NCI-H748 treated with DMSO at 0.1 percent for 48 hours (cell line): ENCODE results near the gene IL34.

Experiments used
- DNase-seq: peaks from one replicate; lab custom pipeline; 2025; lab: John Stamatoyannopoulos, UW

Gene IL34

DNA sequence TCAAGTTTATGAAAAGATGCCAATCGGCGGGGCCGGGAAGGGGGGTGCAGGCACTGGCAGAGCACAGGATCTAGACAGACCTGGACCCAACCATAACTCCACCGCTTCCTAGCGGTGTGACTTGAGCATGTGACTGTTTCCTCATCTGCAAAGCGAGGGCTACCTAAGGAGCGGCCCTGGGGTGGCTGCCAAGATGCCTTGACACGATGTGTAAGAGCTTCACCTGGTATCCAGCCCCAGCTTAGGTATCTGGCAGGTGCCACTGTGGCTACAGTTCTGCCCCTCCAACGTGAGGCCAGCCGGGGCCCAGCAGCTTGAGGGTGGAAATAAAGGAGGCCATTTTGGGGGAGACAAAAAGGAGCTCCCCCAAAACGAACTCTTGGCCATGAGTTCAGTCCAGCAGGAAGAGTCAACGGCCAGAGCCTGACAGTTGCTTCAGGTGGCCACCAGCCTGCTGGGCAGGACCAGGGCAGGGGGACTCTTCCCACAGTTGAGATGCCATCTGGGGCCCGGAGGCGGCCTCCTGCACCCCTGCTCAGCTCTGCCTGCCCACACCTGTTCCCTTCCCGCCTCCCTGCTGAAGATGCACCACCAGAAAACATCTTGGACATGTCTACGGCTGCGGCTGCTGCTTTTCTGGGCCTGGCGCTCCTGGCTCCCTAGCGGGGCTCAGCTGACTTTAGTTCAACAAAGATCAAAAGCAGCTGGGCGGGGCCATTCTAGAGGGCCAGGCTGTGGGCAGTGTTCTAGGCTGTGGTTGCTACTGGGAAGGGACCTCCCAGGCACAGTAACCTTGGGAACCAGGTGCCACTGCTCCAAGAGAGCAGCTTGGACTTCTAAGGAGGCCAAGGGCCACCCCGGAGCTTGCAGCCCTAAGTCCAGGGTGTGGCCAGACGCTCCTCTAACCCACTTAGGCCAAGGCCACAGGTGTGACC lies 42.9 kb downstream of the IL34 start:
- no peak for DNase-seq

DNA sequence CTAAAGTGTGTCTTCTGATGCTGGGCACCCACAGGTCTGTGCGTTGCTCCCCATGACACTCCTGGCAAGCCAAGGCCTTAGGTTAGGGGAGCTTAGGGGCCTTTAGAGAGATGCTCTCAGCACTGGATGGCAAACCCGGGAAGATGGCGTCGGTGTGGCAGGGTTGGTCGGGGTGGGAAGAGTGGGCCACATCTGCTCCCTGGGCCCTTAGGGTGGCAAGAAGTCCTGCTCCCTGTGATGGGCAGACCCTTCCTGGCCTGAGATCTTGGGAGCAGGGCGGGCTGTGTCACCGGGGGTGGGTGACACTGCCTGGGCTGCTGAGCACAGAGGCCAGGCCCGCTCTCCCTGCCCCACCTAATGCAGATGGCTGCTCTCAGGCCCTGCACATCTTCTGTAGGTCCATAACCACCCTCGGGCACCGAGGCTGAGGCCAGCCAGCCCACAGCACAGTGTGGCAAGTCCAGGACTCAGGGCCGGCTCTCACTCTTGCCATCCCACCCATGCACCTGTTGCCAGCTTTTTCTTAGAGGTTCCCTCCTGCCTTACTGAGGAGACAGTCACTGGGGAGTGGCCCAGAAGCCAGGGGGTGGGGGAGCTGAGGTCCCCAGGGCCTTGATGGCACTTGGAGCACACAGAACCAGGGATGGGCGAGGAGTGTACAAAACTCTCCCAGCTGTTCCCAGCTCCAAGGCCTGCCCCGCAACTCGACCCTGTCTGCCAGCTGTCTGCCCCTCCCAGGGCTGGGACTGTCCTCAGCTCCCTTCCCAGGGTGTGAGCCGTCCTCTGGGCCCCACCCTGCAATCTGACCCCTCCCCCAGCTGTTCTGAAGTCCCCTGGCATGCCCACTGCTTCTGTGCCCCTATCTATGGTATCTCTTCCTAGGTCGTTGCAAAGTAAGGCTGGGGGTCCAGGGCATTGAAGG lies 43.9 kb downstream of the IL34 start:
- no peak for DNase-seq

DNA sequence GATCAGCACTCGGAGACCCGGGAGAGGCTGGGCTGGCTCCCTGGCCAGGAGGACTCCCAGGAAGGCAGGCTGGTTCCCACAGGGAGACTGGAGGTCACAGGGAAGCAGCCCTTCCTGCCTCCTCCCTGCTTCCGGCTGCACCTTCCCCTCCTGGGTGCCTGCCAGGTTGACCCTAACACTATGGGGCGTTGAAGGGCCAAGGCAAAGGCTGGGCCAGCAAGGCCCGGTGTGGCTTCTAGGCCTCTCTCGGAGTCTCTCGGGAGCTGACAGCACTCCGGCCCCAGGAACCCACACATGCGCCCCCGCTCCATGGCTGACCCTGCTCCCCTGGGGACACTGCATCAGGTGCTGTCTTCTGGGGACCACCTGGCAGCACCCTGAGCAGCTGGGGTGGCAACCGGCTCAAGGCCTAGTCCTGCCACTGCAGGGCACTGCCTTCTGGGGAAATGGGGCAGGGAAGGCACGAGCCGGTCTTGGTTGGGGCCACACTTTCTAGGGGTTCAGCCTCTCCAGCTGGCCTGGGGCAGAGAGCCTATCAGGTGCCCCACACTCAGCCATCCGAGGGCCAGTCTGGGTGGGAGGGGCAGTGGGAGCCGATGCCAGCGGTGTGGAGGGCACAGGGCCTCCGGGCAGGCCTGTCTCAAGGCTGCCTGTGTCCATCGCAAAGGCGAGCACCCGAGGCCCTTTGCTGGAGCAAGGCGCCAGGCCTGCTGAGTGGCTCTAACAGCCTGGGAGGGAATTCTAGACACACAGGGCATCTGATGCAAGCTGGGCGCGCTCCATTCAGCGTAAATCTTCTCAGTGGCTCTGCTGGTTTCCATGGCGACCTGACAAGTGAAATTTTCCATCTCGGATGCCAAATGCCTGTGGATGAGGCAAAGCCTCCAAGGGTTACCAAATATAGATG lies 45.1 kb downstream of the IL34 start:
- DNase-seq: no peak

DNA sequence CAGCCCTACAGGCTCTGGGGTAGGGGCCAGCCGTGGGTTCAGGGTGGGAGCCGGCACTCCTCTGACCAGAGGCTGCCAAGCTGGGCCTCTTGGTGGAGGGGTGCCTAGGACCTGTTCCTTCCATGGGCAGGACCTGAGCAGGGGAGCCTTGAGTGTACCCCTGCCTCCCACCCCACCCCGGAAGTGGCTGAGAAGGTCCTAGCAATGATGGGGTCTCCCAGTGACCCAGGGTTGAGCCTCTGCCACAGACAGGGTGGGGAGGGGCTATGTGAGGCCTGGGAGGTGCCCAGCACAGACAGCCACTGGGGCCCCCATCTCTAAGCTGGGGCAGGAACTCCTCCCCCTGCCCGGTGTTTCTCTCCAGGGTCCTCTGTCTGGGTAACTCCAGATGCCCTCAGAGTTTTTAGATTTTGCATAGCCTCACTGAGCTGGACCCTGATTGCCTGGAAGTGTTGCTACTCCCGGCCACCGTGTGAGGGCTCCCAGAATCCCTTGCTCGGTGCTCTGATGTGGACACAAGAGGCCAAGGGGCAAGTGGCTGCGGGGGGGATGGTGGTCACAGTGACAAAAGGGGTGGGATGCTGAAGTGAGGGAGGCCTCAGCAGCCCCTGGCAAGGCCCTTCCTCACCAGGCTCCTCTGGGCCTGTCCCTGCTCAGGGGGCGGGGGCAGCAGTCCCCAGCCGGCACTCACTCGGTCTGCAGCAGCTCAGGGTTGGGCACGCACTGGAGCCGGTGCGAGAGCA lies 45.9 kb downstream of the IL34 start:
- DNase-seq: no peak

- DNase-seq: no peak
Observed at GRCh38 chr16:70692873-70693671, 46.7 kb downstream of the IL34 start.

GRCh38 chr16:70694088-70694867 lies 47.9 kb downstream of the IL34 start:
- DNase-seq: no peak

DNA sequence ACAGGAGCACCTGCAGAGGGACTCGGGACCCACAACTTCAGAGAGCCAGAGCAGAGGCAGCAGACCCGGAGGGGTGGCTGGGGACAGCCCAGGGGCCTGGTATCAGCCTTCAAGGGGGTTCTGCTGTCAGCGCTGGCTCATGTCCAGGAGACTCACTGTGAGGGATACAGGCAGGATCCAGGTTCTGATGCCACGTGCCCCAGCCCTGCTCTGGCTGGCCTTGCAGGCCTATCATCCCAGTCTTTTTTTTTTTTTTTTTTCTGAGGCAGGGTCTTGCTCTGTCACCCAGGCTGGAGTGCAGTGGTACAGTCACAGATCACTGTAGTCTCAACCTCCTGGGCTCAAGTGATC lies 48.5 kb downstream of the IL34 start:
- DNase-seq: no peak

- DNase-seq: no peak
Observed at GRCh38 chr16:70695331-70696070, 49.1 kb downstream of the IL34 start.

- DNase-seq: no peak
Observed at GRCh38 chr16:70696355-70696754, 50.0 kb downstream of the IL34 start.

GRCh38 chr16:70696952-70697593 lies 50.7 kb downstream of the IL34 start:
- DNase-seq: no peak

DNA sequence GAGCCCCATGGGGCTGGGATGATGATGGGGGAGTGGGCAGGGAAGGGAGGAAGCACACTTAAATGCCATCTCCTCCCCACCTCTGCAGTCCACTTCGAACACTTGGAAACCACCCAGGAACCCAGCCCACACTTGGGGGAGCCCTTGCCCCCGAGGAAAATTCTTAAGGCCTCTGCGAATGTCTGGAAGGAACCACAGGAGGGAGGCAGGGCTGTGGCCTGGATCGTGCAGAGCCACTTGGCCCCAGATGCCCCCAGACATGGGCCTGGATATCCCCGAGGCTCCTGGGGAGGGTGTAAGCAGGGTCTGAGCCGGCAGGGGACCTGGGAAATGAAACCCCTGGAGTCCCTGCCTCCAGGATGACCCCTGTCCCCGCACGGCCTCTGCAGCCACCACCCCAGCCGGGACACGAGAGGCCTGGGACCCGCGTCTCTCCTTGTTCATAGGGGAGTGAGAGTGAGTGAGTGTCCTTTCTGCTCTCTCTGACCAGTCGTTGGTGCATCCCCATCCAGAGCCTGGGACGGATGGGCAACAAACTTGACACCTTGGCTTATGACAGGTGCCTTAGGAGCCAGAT lies 51.3 kb downstream of the IL34 start:
- no peak for DNase-seq

GRCh38 chr16:70698901-70699300 lies 52.5 kb downstream of the IL34 start:
- DNase-seq: no peak

DNA sequence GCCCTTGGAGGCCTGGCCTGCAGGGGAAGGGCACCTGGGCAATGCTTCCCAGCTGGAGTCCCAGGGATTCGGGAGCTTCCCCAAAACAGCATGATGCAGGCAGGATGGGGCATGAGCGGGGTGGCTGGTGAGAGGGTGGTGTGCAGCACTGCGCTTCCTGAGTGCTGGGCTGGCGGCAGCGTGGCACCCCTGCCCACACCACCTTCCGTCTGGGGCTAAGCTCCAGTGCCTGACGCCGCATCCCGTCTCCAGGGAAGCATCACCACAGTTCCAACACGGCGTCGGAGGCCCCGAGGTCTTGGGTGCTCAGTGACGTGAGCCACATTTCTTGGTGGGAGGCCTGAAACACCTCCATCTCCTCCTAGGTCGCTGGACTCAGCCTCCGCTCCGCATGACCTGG lies 53.3 kb downstream of the IL34 start:
- no peak for DNase-seq

- no peak for DNase-seq
Observed at GRCh38 chr16:70700101-70701020, 54.0 kb downstream of the IL34 start.

GRCh38 chr16:70701036-70701435 lies 54.7 kb downstream of the IL34 start:
- no peak for DNase-seq

GRCh38 chr16:70701596-70701995 lies 55.2 kb downstream of the IL34 start:
- no peak for DNase-seq

DNA sequence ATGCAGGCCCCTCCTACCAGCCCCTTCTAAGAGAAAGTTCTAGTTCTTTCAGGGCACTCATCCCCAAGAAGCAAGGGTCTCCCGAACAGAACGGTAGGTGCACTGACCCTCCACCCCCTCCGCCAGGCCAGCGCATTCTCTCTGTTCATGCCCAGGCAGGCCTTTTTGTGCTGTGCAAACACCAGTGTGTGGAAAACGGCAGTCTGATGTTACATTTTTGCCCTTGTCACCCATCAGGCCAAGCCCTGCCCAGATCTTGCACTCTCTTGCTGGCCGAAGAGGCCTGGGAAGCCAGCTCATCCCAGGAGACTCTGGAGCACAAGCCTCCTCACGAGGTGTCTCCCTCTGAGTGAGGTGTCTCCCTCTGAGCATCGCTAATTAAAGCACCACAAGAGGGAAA lies 55.6 kb downstream of the IL34 start:
- DNase-seq: no peak
